Measurements from ENCODE around the gene NT5E.
A peak's percentile ranks its signal among the peaks of the same experiment; 100 is the strongest.

Gene NT5E

DNA sequence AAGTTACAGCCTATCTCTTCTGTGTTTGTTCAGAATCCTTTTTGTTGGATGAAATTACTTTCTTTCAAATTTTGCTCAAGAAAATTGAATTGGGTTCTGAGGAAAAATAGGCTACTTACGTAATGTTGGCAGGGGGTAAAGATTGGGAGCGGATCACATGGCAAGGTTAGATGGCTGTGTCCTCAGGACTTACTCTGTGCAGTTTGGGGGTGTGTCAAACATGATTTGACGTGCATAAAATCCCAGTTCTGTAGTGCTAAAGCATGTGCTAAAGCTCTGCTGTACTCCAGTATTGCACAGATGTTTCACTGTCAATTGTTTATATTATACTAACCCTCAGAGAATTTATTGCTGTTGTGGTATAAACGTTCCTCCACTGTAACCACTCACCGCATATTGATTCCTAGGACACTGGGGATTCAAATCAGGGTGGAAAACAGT lies 2.6 kb downstream of the NT5E start:
- Histone ChIP-seq H3K4me3 (peak overlapping the region; percentile 85), H3K27ac (peak overlapping the region in 1 of 2 donors; percentile 48)
- TF ChIP-seq, protein P1, sequence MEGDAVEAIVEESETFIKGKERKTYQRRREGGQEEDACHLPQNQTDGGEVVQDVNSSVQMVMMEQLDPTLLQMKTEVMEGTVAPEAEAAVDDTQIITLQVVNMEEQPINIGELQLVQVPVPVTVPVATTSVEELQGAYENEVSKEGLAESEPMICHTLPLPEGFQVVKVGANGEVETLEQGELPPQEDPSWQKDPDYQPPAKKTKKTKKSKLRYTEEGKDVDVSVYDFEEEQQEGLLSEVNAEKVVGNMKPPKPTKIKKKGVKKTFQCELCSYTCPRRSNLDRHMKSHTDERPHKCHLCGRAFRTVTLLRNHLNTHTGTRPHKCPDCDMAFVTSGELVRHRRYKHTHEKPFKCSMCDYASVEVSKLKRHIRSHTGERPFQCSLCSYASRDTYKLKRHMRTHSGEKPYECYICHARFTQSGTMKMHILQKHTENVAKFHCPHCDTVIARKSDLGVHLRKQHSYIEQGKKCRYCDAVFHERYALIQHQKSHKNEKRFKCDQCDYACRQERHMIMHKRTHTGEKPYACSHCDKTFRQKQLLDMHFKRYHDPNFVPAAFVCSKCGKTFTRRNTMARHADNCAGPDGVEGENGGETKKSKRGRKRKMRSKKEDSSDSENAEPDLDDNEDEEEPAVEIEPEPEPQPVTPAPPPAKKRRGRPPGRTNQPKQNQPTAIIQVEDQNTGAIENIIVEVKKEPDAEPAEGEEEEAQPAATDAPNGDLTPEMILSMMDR (IDR thresholded peaks at IDR 0.05) = no peak

DNA sequence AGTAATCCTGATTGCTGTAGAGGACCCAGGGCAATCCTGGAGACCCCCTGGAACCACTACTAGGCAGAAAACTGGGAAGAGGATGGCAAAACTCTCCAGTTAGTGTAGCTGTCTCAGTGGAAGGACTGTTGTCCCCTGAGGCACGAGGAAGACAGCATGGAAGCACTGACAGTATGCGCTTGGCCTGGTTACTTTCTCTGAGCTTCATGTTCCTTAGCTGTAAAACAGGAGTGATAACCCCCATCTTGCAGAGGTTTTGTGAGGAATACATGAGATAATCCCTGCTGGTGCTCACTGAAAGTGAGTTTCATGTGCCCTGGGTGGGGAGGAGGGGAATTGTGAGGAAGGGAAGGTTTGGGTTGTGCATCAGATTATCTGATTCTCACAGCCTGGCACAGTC lies 3.2 kb downstream of the NT5E start:
- peak overlapping the region in 1 of 2 donors; percentile 48 for H3K27ac ChIP-seq
- no peak for DNase-seq (ENCODE audit: low spot score)
- TF ChIP-seq, protein P1 (IDR thresholded peaks at IDR 0.05) = no peak
- peak overlapping the region; percentile 85 for H3K4me3 ChIP-seq

More for the DNA sequence above, 2.6 kb downstream of the NT5E start:
- DNase-seq (ENCODE audit: low spot score) = no peak

DNA sequence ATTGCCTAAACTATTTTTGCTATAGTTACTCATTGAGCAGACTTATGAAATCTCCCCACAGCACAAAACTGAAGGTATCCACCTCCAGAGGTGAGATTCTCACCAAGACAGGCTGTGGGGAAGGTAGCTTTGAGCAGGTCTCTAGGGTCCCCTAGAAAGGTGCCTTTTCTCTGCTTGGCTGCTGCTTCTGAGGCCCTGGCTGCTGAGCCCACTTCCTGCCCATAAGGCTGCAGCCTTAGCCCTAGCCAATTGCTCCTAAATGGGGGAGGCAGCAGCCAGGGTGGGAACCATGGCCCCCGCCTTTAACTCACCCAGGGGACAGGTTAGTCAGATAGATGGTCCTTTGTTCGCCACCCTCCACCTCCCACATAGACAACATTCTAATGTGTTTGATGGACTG lies 3.6 kb downstream of the NT5E start:
- no peak overlapping the region for H3K4me3 ChIP-seq
- H3K27ac ChIP-seq = peak overlapping the region in 1 of 2 donors; percentile 48
- DNase-seq (ENCODE audit: low spot score) = no peak
- TF ChIP-seq, protein P1 (IDR thresholded peaks at IDR 0.05) = no peak

DNA sequence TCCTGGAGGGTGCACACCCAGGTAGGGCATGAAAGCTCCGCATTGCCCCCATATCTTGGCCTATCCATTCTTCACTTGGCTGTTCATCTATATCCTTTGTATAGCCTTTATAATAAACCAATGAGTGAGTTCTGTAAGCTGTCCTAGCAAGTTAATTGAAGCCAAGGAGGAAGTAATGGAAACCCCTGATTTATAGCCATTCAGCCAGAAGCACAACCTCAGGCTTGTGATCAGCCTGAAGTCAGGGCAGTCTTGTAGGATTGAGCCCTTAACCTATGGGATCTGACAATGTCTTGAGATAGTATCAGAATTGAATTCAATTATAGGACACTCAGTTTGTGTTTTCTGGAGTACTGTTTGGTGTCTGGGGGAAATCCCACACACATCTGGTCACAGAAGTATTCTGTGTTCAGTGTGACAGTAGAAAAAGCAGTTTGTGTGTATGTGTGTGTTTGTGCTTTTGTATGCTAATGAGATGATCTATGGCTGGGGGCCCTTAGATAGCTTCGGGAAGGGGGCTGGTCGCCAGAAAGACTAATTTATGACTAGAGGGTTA lies 5.7 kb downstream of the NT5E start:
- TF ChIP-seq, protein P1 (IDR thresholded peaks at IDR 0.05) = no peak
- no peak overlapping the region for H3K4me3 ChIP-seq
- no peak overlapping the region for H3K27ac ChIP-seq
- DNase-seq (ENCODE audit: low spot score) = no peak

DNA sequence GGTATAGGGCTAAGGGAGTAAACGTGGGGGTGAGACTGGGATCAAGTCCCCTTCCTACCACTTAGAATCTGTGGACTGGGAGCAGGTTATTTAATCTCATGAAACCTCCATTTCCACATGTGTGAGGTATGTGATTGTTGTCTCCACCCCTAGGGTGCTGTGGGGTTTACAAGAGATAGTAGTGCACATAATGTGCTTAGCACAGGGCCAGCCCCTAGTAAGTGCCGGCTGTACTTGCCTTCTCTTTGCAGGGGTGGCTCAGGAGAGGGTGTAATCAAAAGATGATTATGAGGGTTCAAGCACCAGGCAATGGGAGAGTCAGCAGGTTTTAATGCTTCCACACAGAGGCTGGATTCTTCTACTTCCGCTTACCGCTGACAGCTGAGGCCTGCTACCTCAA lies 6.9 kb downstream of the NT5E start:
- TF ChIP-seq, protein P1 (IDR thresholded peaks at IDR 0.05) = no peak
- no peak for DNase-seq (ENCODE audit: low spot score)
- Histone ChIP-seq H3K27ac (peak overlapping the region in 1 of 2 donors; percentile 84), H3K4me3 (no peak overlapping the region)

DNA sequence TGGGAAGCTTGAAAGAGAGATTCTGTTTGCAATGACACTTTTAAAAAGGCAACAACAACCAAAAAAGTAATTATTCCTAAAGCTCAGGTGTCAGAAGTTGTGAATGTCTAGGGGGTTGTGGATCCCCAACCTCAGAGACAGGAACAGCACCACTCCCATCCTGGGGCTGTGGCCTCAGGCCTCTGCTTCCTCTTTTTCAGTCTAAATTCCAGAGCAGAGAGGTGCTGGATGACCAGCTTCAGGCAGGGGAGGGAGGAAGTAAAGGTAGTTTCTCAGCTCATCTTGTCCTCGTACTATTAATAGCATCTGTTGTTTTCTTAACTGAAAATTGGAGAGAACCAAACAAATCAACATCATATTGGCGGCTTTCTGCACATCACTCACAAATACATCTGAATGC lies 8.3 kb downstream of the NT5E start:
- DNase-seq (ENCODE audit: low spot score) = no peak
- TF ChIP-seq, protein P1 (IDR thresholded peaks at IDR 0.05) = no peak
- no peak overlapping the region for H3K4me3 ChIP-seq
- H3K27ac ChIP-seq = peak overlapping the region; percentile 56 to 84

DNA sequence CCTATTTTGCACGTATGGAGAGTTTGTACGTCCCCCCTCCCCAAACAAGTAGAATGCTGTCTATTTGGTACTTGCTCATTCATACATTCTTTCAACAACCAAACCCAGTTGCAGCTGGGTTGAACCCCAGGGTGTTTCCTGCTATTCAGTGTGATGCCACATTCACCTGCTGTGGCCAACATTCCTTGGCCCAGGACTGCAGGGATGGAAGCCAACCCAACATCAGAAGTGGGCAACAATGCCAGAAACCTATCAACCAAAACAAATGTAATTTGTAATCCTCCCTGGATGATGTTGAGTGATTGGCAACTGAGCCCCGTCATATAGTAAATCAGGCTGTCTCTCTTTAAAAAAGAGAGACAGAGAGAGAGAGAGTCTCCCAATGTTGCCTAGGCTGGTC lies 8.9 kb downstream of the NT5E start:
- TF ChIP-seq, protein P1 (IDR thresholded peaks at IDR 0.05) = no peak
- peak overlapping the region; percentile 8 for H3K4me3 ChIP-seq
- H3K27ac ChIP-seq = peak overlapping the region; percentile 56 to 84
- no peak for DNase-seq (ENCODE audit: low spot score)
